HG03558 (cell line): ENCODE results near the gene RNF123.
"Not testable (repeated sequence)": the region's sequence is repeated elsewhere in the genome, so short reads cannot be mapped to it uniquely, and the experiment has no call there.

ENCODE experiments used
- ATAC-seq: cut with Tn5 transposase; IDR thresholded peaks from one replicate; pipeline ENCODE4 v1.9.1; 2021; ENCODE audit warnings: moderate number of reproducible peaks; ENCODE audit not compliant: unreplicated experiment; ENCODE audit errors: extremely low read depth

Gene RNF123

DNA sequence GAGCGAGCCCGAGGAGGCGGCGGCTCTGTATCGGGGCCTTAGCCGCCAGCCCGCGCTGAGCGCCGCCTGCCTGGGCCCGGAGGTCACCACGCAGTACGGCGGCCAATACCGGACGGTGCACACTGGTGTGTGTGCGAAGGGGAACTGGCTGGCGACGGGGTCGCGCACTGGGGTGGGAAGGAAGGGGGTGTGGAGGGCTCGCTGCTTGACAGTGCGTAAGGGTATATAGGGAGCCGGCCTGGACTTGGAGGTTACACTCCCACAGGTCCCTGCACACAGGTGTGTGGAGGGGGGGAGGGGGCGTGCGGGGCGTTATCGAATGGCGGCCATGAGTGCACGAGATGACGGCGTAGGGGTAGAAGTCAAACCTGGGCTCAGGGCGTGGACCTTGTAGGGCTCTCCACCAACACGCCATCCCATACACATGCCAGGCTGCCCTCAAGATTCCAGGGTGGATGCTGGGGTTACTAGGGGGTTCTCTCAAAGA lies 14.8 kb upstream of the RNF123 start:
- peak; percentile 12 for ATAC-seq

GRCh38 chr3:49675912-49676311 lies 13.4 kb upstream of the RNF123 start:
- no peak for ATAC-seq

DNA sequence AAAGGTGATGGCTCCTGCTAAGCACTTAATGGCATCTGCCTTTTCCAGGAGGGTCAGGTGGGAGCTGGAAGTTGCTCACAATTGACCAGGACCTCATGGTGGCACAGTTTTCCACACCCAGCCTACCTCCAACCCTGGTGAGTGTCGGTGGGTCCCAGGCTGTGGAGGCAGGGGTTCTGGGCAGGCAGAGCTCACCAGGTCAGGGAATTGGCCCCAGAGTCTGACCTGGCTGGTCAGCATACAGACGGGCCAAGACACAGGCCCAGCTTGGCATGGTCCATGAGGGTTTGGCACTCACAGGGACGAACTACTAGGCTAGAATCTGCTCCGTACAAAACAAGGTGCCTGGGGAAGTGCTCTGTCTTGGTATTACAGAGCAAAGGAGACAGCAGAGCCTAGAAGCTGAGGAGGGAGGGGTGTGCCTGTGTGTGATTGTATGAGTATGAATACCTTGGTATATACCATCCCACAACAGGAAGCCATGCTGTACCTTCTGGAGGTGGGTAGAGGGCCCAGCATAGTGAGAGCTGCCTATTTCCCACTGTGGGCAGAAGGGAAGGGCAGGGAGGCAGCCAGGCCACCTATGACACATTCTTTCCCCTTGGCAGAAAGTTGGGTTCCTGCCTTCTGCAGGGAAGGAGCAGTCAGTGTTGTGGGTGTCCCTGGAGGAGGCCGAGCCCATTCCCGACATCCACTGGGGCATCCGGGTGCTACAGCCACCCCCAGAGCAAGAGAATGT lies 8.7 kb upstream of the RNF123 start:
- no peak for ATAC-seq

GRCh38 chr3:49681232-49681522 lies 8.2 kb upstream of the RNF123 start:
- ATAC-seq = no peak

DNA sequence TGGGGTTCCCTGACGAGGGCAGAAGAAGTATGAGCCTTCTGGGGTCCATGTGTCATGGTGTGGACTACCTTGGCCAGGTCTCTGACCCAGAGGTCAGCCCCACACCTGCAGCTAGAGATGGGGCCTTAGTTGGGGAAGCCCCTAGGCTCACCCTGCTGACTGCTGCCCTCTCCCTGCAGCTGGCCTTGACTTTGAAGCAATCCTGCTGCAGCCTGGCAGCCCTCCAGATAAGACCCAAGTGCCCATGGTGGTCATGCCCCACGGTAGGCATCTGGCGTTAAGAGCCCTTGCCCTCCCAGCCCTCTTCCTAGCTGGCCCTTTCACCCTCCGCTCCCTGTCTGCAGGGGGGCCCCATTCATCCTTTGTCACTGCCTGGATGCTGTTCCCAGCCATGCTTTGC lies 7.8 kb upstream of the RNF123 start:
- ATAC-seq = no peak

- ATAC-seq = no peak
These were observed 6.2 kb upstream of the RNF123 start for GRCh38 chr3:49683162-49683561.

- ATAC-seq = not testable (repeated sequence)
These were observed 4.9 kb upstream of the RNF123 start for GRCh38 chr3:49684453-49684852.

GRCh38 chr3:49685103-49685502 lies 4.3 kb upstream of the RNF123 start:
- ATAC-seq = not testable (repeated sequence)

DNA sequence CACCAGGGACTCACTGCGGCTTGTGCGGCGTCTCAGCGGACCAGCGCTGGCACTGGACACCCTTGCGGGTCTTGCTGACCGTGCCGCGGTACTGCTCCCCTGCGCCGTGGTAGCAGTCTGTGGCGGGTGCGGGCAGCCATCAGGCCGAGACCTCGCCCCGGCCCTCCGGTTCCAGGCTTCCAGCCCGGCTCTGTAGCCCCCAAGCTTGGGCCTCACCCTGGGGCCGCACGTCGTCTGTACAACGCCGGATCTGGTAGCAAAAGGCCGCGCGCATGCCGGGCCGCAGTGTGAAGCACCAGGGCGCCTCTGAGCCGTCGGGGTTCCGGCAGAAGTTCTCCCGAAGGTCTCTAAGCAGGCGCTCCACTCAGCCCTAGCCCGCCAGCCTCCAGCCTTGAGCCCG lies 3.5 kb upstream of the RNF123 start:
- not testable (repeated sequence) for ATAC-seq

DNA sequence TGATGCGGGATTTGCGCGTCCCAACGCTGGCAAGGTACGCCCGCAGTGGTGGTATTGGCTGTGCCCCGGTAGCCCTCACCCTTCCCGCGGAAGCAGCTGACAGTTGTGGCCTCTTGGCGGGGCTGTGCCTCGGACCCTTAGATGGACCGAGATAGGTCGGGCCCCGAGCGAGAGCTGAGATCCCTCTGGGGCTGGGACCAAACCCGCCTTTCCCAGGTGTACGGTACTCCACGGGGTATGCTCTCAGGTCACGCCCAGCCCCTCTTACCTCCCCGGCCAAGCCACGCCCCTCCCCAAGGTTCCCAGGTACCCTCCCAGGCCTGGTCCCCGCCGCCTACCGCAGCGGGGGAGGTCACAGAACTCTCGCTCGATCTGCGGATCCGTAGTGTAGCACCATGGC lies 3.0 kb upstream of the RNF123 start:
- not testable (repeated sequence) for ATAC-seq

DNA sequence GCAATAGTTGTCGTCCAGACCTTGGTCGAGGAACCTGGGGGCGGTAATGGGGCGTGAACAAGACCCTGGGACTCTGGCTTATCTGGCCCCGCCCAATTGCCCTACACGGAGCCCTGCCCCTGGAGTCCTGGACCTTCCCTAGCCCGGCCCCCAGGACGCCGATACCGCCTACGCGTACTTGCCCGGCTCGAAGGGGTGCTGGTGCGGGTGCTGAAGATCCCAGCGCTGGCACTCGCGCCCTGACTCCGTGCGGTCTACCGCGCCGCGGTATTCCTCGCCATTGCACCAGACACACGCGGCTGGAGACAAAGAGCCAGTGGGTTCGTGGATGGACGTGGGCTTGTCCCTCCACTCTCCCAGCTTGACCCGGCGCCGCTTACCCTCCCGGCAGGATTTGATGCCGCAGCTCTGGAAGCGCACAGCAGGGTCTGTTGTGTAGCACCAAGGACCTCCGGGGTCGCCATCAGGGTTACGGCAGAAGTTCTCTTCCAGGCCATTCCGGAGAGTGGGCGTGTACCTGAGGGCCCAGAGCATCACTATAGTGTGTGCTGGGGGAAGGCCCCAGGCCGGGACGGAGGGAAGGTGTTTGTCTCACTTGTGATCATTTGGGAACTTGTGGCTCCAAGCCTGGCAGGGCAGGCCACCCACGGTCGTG lies 2.5 kb upstream of the RNF123 start:
- not testable (repeated sequence) for ATAC-seq

DNA sequence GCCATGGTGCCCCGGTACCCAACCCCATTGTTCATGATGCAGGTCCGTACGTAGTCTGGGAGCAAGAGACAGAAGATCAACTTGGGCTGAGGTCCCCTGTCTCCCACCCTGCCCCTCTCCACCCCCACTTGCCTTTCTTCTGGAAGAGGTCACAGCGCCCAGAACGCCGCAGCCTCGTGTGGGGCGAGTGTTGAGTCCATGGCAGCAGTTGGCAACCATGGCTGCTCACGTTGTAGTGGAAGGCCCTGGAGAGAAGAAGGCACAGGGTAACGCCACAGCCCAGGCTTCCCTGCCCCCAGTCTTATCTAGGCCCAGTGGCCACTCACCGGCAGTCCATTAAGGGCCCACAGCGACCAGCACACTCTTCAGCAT lies 1.9 kb upstream of the RNF123 start:
- ATAC-seq = not testable (repeated sequence)

GRCh38 chr3:49688338-49689045 lies 865 bp upstream of the RNF123 start:
- not testable (repeated sequence) for ATAC-seq

- not testable (repeated sequence) for ATAC-seq
These were observed 709 bp downstream of the RNF123 start for GRCh38 chr3:49689908-49690624.

- not testable (repeated sequence) for ATAC-seq
These were observed 1.5 kb downstream of the RNF123 start for GRCh38 chr3:49690856-49691255.

DNA sequence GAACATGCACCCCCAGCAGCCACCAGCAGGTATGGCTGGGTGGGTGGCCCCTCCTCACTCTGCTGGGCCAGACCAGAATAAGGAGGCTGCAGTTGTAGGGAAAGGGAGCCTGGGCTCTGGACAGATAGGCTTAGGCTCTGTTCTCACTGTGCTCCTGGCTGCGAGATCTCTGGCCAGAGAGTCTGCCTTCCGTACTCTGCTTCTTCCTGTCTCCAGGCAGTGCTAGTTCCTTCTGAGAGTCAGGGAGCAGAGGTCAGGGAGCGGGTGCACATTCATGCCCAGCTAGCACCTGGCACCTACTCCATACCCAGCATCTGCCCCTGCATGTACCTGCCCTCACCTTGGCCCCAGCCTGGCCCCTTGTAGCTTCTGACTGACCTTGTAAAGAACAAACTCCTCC lies 2.1 kb downstream of the RNF123 start:
- ATAC-seq = not testable (repeated sequence)

DNA sequence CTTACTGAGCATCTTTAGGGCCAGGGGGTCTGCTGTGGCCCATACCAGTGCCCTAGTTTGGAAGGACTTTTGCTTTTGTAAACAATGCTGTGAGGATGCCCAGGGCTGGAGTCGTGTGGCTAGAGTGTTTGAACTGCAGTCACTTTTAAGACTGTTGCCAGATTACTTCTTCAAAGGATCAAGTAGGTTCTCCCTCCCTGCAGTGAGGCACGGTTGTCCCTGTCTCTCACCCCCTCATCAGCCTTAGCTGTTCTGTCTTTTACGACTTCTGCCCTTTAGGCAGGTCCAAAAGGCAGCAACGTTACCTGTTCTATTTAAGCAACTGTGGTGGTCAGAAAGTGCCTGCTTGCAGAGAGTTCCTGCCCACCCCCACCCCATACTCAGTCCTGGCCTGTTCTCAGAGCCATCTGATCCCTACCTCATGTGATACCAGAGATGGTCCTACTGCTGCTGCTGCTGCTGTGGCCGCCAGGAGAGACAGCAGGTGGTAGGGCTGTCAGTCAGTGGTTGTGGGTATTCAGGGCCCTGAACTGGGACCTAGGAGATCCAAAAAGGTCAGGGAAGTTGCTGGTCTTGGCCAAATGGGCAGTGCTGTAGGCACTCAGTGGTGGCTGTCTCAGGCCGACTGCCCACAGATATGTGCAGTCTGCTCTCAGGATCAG lies 5.2 kb downstream of the RNF123 start:
- ATAC-seq = not testable (repeated sequence)

DNA sequence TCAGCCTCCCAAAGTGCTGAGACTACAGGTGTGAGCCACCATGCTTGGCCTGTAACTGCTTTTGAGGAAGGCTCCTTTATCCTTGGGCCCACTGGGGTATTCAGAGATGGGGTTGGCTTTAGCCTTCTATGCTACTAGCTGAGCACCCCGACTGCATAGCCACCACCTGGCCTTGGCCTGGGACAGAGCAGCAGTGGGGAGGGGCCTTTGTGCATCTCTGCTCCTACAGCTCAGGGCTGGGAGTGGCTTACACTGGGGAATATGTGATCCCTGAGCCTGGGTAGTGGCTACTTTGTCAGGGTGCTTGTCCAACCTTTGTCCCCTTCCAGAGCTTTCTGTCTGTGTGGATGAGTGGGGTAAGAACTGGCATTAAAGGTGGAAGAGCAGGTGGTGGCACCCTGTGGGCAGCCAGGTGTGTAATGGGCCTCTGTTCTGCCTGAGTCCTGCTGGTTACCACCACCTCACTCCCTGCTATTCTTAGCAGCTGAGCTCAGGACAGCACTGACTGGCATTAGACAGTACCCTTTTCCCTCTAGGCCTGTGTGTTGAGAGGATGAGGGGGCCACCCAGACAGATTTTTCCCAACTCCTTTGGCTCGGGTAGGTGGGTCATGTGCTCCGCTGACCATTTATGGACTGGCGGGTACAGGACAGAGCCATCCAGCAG lies 6.1 kb downstream of the RNF123 start:
- ATAC-seq = not testable (repeated sequence)

DNA sequence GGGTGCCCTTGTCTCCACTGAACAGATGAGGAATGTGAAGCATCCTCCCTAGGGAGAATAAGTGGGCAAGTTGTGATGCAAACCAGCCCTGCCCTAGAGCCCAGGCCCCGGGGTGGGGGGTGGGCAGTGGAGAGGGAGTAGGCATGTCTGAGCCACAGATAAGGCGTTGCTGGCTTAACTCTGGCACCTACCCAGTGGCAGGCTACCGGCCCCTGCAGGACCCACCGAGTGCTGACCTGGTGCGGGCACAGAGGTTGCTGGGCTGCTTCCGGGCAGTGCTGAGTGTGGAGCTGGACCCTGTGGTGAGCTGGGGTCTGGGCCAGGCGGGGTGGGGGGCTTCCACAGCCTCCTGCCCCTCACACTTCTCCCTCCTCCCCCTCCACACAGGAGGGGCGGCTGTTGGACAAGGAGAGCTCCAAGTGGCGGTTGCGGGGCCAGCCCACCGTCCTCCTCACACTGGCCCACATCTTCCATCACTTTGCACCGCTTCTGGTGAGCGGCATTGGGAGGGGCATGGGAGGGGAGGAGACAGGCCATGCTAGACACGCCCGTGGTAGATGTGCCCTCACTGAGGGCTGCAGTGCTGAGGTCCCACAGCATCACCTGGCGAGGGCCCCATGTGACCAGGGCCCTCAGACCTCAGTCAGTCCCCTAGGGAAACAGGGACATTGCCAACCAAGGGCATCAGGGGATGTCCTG lies 10.1 kb downstream of the RNF123 start:
- ATAC-seq = no peak
